Measurements from ENCODE around the gene KIRREL2. TPM values are rescaled to one million over a fixed set of nuclear protein-coding genes. Genes with fewer than 3 reads are reported as not detected.
A peak's percentile ranks its signal among the peaks of the same experiment; 100 is the strongest.
"Not testable (repeated sequence)": the region's sequence is repeated elsewhere in the genome, so short reads cannot be mapped to it uniquely, and the experiment has no call there.

KIRREL2 gene
- polyA plus RNA-seq (2013, experiment 1 of 2; ENCODE audit: insufficient read length): 0.04 TPM
- not detected for polyA plus RNA-seq (2013, experiment 2 of 2; ENCODE audit: insufficient read length)

DNA sequence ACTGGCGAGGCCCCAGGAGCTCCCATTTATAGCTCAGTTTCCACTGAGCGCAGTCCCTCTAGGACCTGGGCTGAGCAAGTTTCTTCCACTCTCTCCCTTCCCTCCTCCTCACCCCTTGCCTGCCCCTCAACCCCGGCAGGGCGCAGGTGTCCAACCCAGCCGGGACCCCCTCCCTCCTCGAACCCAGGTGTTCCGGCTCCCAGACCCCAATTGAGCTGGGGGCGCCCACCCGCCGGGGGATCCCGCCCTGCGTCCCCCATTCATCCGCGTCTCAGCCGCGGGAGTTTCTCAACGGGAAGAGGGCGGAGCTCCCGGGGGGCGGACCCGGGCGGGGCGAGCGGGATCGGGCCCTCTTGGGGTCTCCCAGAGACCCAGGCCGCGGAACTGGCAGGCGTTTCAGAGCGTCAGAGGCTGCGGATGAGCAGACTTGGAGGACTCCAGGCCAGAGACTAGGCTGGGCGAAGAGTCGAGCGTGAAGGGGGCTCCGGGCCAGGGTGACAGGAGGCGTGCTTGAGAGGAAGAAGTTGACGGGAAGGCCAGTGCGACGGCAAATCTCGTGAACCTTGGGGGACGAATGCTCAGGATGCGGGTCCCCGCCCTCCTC is at the start of gene KIRREL2:
KIRREL2 (plus strand) TSS at position 366 of the 604 bp plus-strand sequence; CDS start at position 575, 209 bp downstream.
- DNase-seq: no peak

GRCh38 chr19:35807633-35808032 is 49.1 kb upstream of the KIRREL2 start:
- no peak for DNase-seq

DNA sequence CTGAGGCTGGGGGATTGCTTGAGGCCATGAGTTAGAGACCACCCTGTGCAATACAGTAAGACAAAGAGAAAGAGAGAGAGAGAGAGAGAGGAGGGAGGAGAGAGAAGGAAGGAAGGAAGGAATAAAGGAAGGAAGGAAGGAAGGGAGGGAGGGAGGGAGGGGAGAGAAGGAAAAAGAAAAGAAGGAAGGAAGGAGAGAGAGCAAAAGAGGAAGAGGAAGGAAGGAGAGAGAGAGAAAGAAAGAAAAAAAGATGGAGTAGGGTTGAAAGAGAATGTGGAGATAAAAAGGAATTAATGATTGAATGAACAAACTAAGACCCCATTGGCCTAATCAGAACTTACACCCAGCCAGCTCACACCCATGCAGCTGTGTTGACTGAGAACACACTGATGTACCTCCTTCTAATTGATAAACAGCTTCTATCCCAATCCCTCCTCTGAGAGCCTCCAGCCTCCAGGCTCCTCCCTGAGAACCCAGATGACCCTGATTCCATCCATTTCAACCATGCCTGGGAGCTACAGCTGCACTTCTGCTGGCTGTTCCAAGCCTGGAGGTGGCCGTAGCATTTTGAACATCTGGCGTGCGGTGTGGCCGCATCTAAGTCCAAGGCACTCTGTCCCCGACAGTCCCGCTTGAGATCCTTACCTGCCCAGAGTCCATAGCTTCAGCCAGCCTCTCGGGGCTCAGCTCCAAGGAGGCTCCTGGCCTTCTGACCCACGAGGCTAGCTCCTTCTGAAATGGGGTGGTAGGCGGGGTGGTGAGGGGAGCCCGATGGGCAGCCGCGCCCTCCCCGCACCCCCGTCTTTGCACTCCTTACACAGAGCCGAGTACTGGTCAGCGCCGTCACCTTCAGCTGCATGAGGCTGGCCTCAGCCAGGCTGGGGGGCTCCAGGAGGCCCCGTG is 45.1 kb upstream of the KIRREL2 start:
- DNase-seq: no peak

DNA sequence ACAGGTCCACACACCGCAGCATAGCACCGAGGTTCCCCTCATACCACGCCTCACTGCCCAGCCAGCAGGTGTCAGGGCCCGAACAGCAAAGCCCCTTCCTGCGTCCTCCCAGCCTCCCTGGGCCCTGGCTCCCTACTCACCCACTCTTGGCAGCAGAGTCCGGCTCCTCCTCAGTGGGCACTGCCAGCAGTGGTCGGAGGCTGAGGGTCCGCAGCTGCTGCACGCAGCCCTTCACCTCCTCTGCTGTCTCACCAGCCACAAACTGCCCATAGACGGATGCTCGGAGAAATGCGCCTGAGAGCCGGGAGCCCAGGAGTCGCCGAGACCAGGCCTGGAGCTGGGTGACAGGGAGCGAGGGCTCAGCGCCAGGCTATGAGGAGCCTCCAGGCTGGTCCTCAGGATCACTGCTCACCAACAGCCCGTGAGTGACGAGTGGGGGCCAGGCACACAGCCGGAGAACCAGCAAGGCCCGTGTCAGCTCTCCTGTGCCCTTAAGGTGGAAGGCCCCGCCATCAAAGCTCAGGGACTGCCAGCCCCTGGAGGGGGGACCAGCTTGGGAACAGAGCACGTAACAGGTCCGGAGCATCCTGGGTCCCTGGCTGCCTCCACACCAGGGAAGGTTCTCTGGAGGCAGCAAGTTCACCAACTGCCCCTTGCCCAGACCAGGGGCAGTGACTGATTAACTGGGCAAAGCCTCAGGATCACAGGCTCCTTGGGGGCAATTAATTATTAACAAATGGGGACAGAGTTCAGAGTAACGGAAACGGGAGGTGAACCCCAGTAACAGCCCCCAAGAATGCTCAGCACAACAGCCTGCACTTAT is 44.3 kb upstream of the KIRREL2 start, which contains the start of gene PRODH2:
PRODH2 (minus strand) TSS at position 626 of the 823 bp plus-strand sequence; CDS start at position 586, 40 bp downstream.
- no peak for DNase-seq

- no peak for DNase-seq
Measured at GRCh38 chr19:35813043-35813890, 43.4 kb upstream of the KIRREL2 start.

DNA sequence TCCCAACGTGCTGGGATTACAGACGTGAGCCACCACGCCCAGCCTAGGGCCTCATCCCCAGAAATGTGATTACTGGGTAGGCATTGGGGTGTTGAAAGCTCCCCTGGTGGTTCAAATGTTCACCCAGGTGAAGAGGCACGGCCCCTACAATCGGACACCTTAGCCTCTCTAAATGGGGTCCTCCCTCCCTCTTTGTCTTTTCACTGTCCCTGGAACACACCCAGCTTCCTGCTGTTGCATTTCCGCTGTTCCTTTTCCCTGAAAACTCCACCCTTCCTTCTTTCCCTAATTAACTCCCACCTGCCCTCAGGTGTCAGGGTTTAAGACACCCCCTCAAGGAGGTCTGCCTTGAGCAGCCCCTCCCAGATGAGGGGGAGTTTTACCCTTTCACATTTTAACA is 40.4 kb upstream of the KIRREL2 start:
- no peak for DNase-seq

GRCh38 chr19:35816846-35817245 is 39.9 kb upstream of the KIRREL2 start:
- no peak for DNase-seq

- no peak for DNase-seq
Measured at GRCh38 chr19:35818445-35818844, 38.3 kb upstream of the KIRREL2 start.

DNA sequence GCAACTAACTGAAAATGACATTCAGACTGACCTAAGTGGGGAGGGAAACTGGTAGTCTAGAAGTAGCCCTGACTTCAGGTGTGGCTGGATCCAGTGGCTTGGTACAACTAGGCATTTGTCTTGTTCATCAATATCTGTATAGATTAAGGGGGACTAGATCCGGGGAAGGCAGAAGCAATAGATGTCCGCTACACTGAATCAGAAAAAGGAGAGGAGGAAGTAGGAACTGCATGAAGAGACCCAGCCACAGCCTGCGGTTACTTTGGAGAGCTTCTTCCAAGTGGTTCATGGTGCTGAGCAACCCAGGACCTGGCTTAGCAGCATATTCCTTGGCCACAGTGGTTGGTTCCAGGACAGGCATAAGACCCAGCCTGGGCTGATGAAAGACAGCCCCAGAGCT is 34.1 kb upstream of the KIRREL2 start:
- no peak for DNase-seq

- no peak for DNase-seq
Measured at GRCh38 chr19:35824150-35824549, 32.6 kb upstream of the KIRREL2 start.

DNA sequence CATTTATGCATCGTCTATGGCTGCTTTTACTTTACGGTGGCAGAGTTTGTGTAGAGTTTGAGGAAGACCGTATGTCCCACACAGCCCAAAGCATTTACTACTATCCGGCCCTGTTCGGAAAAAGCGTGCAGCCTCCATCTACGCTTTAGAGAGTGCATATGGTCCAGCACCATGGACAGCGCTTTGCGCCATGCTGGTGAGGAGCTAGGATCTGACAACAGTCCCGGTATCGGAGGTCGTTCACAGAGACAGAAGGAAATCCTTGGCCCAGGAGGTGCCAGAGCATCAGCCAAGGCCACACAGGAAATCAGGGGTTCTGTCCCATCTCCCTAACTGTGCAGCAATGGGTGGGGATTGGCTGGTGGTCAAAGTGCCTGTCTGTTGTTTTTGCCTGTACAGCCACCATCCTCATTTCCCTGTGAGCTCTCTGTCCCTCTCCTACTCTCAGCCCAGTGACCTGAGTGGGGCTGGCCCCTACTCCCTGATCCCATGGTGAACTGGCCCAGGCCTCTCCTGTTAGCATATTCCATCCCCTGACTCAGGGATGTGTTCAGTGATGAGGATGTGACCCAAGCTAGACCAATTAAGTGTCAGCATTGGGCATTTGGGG is 27.9 kb upstream of the KIRREL2 start:
- DNase-seq: peak; percentile 69

GRCh38 chr19:35830986-35831385 is 25.7 kb upstream of the KIRREL2 start:
- DNase-seq: no peak

GRCh38 chr19:35832054-35832453 is 24.7 kb upstream of the KIRREL2 start:
- no peak for DNase-seq

DNA sequence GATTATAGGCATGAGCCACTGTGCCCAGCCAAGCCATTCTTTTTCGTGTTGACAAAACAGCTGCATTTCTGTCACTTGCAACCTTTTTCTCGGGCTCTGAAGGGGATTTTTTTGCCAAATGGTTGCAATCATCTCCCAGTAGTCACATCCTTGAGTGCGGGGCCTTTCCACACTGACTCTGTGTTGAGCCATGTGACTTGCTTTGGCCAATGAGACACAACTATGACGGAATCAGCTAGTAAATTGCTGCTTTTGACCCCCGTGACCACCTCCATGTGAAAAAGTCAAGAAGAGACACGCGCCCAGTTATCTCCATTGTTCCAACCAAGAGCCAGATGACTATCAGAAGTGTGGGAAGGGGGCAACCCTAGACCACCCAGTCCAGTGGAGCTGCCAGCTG is 22.7 kb upstream of the KIRREL2 start:
- DNase-seq: no peak

DNA sequence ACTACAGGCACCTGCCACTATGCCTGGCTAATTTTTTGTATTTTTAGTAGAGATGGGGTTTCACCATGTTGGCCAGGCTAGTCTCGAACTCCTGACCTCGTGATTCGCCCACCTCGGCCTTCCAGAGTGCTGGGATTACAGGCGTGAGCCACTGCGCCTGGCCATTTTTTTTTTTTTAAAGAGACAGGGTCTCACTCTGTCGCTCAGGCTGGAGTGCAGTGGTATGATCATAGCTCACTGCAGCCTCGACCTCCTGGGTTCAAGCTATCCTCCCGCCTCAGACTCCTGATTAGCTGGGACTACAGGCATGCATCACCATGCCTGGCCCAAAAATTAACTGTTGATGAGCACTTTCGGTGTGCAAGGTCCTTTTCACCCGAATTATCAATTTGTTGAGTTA is 20.6 kb upstream of the KIRREL2 start:
- DNase-seq: not testable (repeated sequence)

DNA sequence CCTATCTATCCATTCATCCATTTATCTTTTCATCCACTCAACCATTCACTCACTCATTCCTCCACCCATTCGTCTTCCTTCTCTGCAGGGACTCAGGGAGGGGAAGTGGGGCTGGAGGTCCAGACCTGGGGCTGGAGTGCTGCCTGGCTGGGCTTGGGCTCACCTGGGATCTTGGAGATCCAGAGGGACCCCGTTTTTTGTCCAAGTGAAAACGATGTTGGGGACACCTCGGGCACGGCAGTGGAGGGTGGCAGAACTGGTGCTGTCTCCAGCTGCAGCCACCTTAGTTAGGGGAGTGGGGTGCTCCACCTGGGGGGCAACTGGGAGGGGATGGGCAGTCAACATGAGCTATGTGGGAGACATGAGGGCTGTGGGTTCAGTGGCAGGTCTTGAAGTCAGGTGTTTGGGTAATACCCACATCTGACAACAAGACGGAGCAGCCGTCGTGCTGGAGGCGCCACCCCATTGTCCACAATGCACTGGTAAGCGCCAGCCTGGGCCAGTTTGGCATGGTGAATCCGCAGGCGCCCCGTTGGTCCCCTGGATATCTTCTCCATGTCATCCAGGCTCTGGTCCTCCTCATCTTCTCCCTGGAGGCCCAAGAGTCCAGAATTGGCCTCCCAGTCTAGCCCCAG is 14.6 kb upstream of the KIRREL2 start:
- no peak for DNase-seq

GRCh38 chr19:35842666-35843272 is 13.9 kb upstream of the KIRREL2 start:
- DNase-seq: no peak

DNA sequence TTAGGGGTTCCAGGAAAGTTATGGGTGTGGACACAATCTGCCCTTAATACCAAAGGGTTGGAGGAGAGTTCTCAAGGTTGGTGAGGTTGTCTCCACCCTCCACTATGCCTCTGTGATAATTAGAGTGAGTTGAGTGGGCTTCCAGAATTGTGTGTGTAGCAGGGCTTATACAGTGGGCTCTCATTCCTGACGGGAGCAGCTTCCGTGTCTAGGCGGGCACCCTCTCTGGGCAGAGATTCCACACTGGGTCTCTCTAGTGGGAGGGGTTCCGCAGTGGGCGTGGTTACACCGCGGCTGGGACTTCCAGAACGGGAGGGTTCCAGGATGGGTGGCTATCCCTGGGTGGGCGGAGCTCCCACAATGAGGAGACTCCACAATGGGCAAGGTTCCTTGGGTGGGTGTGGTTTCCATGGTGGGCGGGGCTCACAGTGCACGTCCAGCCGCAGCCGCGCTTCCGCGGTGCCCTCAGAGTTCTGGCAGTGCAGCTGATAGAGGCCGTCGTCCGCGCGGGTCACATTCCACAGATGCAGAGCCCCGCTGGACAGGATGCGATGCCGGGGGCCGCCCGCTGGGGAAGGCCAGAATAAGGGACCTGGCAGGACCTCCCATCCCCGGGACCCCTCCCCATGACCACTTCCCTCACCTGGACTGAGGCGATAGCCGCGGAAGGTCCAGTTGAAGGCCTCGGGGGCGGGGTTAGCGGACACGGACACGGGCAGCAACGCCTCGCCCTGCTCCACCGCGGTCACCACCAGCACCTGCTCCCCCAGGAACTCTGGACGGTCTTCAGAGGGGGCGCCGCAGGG is 12.8 kb upstream of the KIRREL2 start:
- peak; percentile 17 for DNase-seq

DNA sequence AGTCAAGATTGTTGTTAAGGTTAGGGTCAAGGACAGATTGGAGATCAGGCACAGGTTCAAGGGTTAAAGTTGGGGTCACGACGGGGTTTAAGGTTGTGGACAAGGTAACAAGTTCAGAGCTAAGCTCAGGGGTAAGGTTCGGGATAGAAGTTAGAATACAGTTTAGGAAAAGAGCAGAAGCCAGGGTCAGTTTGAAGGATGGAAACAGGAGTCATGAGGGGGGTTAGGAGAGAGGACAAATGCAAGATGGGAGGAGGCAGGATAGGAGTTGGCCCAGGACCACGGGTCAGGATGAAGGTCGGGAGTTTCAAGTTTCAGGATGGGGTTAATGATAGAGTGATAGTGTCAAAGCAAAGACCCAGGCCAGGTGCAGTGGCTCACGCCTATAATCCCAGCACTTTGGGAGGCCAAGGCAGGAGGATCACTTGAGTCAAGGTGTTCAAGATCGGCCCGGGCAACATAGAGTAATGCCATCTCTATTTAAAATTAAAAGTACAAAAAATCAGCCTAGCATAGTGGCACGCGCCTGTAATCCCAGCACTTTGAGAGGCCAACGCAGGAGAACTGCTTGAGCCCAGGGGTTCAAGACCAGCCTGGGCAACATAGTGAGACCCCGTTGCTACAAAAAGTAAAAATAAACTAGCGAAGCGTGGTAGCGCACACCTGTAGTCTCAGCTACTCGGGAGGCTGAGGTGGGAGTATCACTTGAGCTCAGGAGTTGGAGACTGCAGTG is 12.1 kb upstream of the KIRREL2 start:
- no peak for DNase-seq
